Measurements from ENCODE around the gene ERCC2.
"Not testable (repeated sequence)": the region's sequence is repeated elsewhere in the genome, so short reads cannot be mapped to it uniquely, and the experiment has no call there.

The ERCC2 gene

GRCh38 chr19:45311621-45312020 is 58.8 kb downstream of the ERCC2 start:
- Histone ChIP-seq H3K9ac (ENCODE audit: low read length) (no peak overlapping the region), H3K27ac (ENCODE audit: low read depth, low read length) (no peak overlapping the region), H3K27me3 (ENCODE audit: low read length) (no peaks in the 10 kb centered on the region), H3K9me2 (replicated peaks; ENCODE audit: insufficient read depth, low read length) (no peaks in the 10 kb centered on the region), H3F3A (ENCODE audit: insufficient read depth) (no peaks in the 10 kb centered on the region), H3K4me3 (ENCODE audit: insufficient read depth, low read length, poor library complexity, severe bottlenecking) (no peak overlapping the region), H3K4me2 (ENCODE audit: low read depth, low read length, poor library complexity, severe bottlenecking) (no peak overlapping the region), H3K36me3 (ENCODE audit: low read length) (no peaks in the 10 kb centered on the region), H4K20me1 (ENCODE audit: low read depth, low read length) (no peaks in the 10 kb centered on the region), H3K9me3 (ENCODE audit: insufficient read depth, low read length) (no peaks in the 10 kb centered on the region), H3K79me2 (ENCODE audit: insufficient read depth, low read length) (no peaks in the 10 kb centered on the region), H2AFZ (ENCODE audit: low read depth, low read length, severe bottlenecking) (no peak overlapping the region)
- TF ChIP-seq EZH2phosphoT487 (conservative IDR thresholded peaks at IDR 0.05; ENCODE audit: low read length) (no peak), CTCF (IDR thresholded peaks at IDR 0.05; ENCODE audit: insufficient read depth, low read length, poor library complexity, severe bottlenecking) (no peak)

GRCh38 chr19:45309322-45309721 is 61.1 kb downstream of the ERCC2 start:
- H3K9me2 ChIP-seq (replicated peaks; ENCODE audit: insufficient read depth, low read length); H3K27ac ChIP-seq (ENCODE audit: low read depth, low read length); H3F3A ChIP-seq (ENCODE audit: insufficient read depth); H3K9me3 ChIP-seq (ENCODE audit: insufficient read depth, low read length); H2AFZ ChIP-seq (ENCODE audit: low read depth, low read length, severe bottlenecking); H3K4me3 ChIP-seq (ENCODE audit: insufficient read depth, low read length, poor library complexity, severe bottlenecking); H3K27me3 ChIP-seq (ENCODE audit: low read length); H3K4me2 ChIP-seq (ENCODE audit: low read depth, low read length, poor library complexity, severe bottlenecking); H3K36me3 ChIP-seq (ENCODE audit: low read length); H4K20me1 ChIP-seq (ENCODE audit: low read depth, low read length); H3K79me2 ChIP-seq (ENCODE audit: insufficient read depth, low read length); H3K9ac ChIP-seq (ENCODE audit: low read length): not testable (repeated sequence)

- Histone ChIP-seq H2AFZ (ENCODE audit: low read depth, low read length, severe bottlenecking) (no peak overlapping the region), H3K36me3 (ENCODE audit: low read length) (no peaks in the 10 kb centered on the region), H3F3A (ENCODE audit: insufficient read depth) (no peaks in the 10 kb centered on the region), H3K9me2 (replicated peaks; ENCODE audit: insufficient read depth, low read length) (no peaks in the 10 kb centered on the region), H3K9ac (ENCODE audit: low read length) (no peak overlapping the region), H3K27ac (ENCODE audit: low read depth, low read length) (no peak overlapping the region), H3K27me3 (ENCODE audit: low read length) (no peaks in the 10 kb centered on the region), H4K20me1 (ENCODE audit: low read depth, low read length) (no peaks in the 10 kb centered on the region), H3K4me2 (ENCODE audit: low read depth, low read length, poor library complexity, severe bottlenecking) (no peak overlapping the region), H3K4me3 (ENCODE audit: insufficient read depth, low read length, poor library complexity, severe bottlenecking) (no peak overlapping the region), H3K9me3 (ENCODE audit: insufficient read depth, low read length) (no peaks in the 10 kb centered on the region), H3K79me2 (ENCODE audit: insufficient read depth, low read length) (no peaks in the 10 kb centered on the region)
- TF ChIP-seq EZH2phosphoT487 (conservative IDR thresholded peaks at IDR 0.05; ENCODE audit: low read length) (no peak), CTCF (IDR thresholded peaks at IDR 0.05; ENCODE audit: insufficient read depth, low read length, poor library complexity, severe bottlenecking) (no peak)
Measured at GRCh38 chr19:45307361-45307760, 63.0 kb downstream of the ERCC2 start.

GRCh38 chr19:45306518-45307027 is 63.8 kb downstream of the ERCC2 start:
- H3K9me2 ChIP-seq (replicated peaks; ENCODE audit: insufficient read depth, low read length): no peaks in the 10 kb centered on the region
- no peak overlapping the region for H3K4me2 ChIP-seq (ENCODE audit: low read depth, low read length, poor library complexity, severe bottlenecking)
- H3K36me3 ChIP-seq (ENCODE audit: low read length): no peaks in the 10 kb centered on the region
- H3K9me3 ChIP-seq (ENCODE audit: insufficient read depth, low read length): no peaks in the 10 kb centered on the region
- no peaks in the 10 kb centered on the region for H3K79me2 ChIP-seq (ENCODE audit: insufficient read depth, low read length)
- no peaks in the 10 kb centered on the region for H4K20me1 ChIP-seq (ENCODE audit: low read depth, low read length)
- H3K27me3 ChIP-seq (ENCODE audit: low read length): no peaks in the 10 kb centered on the region
- TF ChIP-seq CTCF (IDR thresholded peaks at IDR 0.05; ENCODE audit: insufficient read depth, low read length, poor library complexity, severe bottlenecking) (no peak), EZH2phosphoT487 (conservative IDR thresholded peaks at IDR 0.05; ENCODE audit: low read length) (no peak)
- H3F3A ChIP-seq (ENCODE audit: insufficient read depth): no peaks in the 10 kb centered on the region
- no peak overlapping the region for H3K27ac ChIP-seq (ENCODE audit: low read depth, low read length)
- H3K4me3 ChIP-seq (ENCODE audit: insufficient read depth, low read length, poor library complexity, severe bottlenecking): no peak overlapping the region
- no peak overlapping the region for H2AFZ ChIP-seq (ENCODE audit: low read depth, low read length, severe bottlenecking)
- H3K9ac ChIP-seq (ENCODE audit: low read length): no peak overlapping the region
